ENCODE results near the gene MAL.

The MAL gene

GRCh38 chr2:95004287-95004686 is 21.2 kb upstream of the MAL start:
- ATAC-seq, result no peak
- TF ChIP-seq PATZ1 (CRISPR knock-in tag; IDR thresholded peaks at IDR 0.05; ENCODE audit: borderline replicate concordance) (no peak), RARB (CRISPR knock-in tag; IDR thresholded peaks at IDR 0.05) (no peak), CSDC2 (CRISPR knock-in tag; IDR thresholded peaks at IDR 0.05) (no peak), TCF4 (CRISPR knock-in tag; IDR thresholded peaks at IDR 0.05; ENCODE audit: borderline replicate concordance) (no peak), TOX (CRISPR knock-in tag; IDR thresholded peaks at IDR 0.05; ENCODE audit: borderline replicate concordance) (no peak), ISL1 (CRISPR knock-in tag; IDR thresholded peaks at IDR 0.05) (no peak), ZNF565 (CRISPR knock-in tag; conservative IDR thresholded peaks at IDR 0.05; ENCODE audit: low read depth) (no peak)

- ATAC-seq, result no peak
Observed at GRCh38 chr2:95004711-95005110, 20.8 kb upstream of the MAL start.

GRCh38 chr2:95005726-95006125 is 19.8 kb upstream of the MAL start:
- no peak for ATAC-seq
- no peak for TF ChIP-seq BACH2 (CRISPR knock-in tag; IDR thresholded peaks at IDR 0.05; ENCODE audit: borderline replicate concordance)
- TF ChIP-seq CSDC2 (CRISPR knock-in tag; IDR thresholded peaks at IDR 0.05), result no peak
- no peak for TF ChIP-seq ZNF565 (CRISPR knock-in tag; conservative IDR thresholded peaks at IDR 0.05; ENCODE audit: low read depth)
- no peak for TF ChIP-seq TOX (CRISPR knock-in tag; IDR thresholded peaks at IDR 0.05; ENCODE audit: borderline replicate concordance)
- TF ChIP-seq ZC3H10 (CRISPR knock-in tag; IDR thresholded peaks at IDR 0.05), result no peak
- no peak for TF ChIP-seq PATZ1 (CRISPR knock-in tag; IDR thresholded peaks at IDR 0.05; ENCODE audit: borderline replicate concordance)
- TF ChIP-seq ZNF70 (CRISPR knock-in tag; IDR thresholded peaks at IDR 0.05), result no peak
- TF ChIP-seq ZNF8 (CRISPR knock-in tag; IDR thresholded peaks at IDR 0.05), result no peak
- no peak for TF ChIP-seq ZFP3 (CRISPR knock-in tag; IDR thresholded peaks at IDR 0.05)
- TF ChIP-seq OSR1 (CRISPR knock-in tag; IDR thresholded peaks at IDR 0.05), result no peak

More at GRCh38 chr2:95004711-95005110, 20.8 kb upstream of the MAL start:
- TF ChIP-seq CSRNP3 (CRISPR knock-in tag; IDR thresholded peaks at IDR 0.05) (no peak), RARB (CRISPR knock-in tag; IDR thresholded peaks at IDR 0.05) (no peak), ZNF565 (CRISPR knock-in tag; conservative IDR thresholded peaks at IDR 0.05; ENCODE audit: low read depth) (no peak), ARNTL (CRISPR knock-in tag; IDR thresholded peaks at IDR 0.05; ENCODE audit: borderline replicate concordance, low read depth) (no peak), CREB5 (CRISPR knock-in tag; IDR thresholded peaks at IDR 0.05; ENCODE audit: low read depth) (no peak), ZNF8 (CRISPR knock-in tag; IDR thresholded peaks at IDR 0.05) (no peak), SNAI2 (CRISPR knock-in tag; IDR thresholded peaks at IDR 0.05) (no peak), ZFP30 (CRISPR knock-in tag; IDR thresholded peaks at IDR 0.05) (no peak), ISL1 (CRISPR knock-in tag; IDR thresholded peaks at IDR 0.05) (no peak), ESRRG (CRISPR knock-in tag; IDR thresholded peaks at IDR 0.05) (no peak)

GRCh38 chr2:95006588-95006987 is 18.9 kb upstream of the MAL start:
- TF ChIP-seq TCF4 (CRISPR knock-in tag; IDR thresholded peaks at IDR 0.05; ENCODE audit: borderline replicate concordance), result no peak
- no peak for TF ChIP-seq GLIS3 (CRISPR knock-in tag; IDR thresholded peaks at IDR 0.05)
- no peak for TF ChIP-seq ZFP30 (CRISPR knock-in tag; IDR thresholded peaks at IDR 0.05)
- TF ChIP-seq TSHZ2 (CRISPR knock-in tag; IDR thresholded peaks at IDR 0.05), result no peak
- no peak for TF ChIP-seq ARNTL (CRISPR knock-in tag; IDR thresholded peaks at IDR 0.05; ENCODE audit: borderline replicate concordance, low read depth)
- TF ChIP-seq ZNF565 (CRISPR knock-in tag; conservative IDR thresholded peaks at IDR 0.05; ENCODE audit: low read depth), result no peak
- no peak for TF ChIP-seq RARB (CRISPR knock-in tag; IDR thresholded peaks at IDR 0.05)
- TF ChIP-seq ISL1 (CRISPR knock-in tag; IDR thresholded peaks at IDR 0.05), result no peak

More at GRCh38 chr2:95006588-95006987, 18.9 kb upstream of the MAL start:
- no peak for ATAC-seq
